ENCODE measurements around the gene P2RY6. TPM values are rescaled to one million over a fixed set of nuclear protein-coding genes. Genes with fewer than 3 reads are reported as not detected.

The P2RY6 gene
- total and polyA plus RNA-seq, 10 of the 15 experiments (the other 5 are each of a cell fraction or from before 2014, with no cell fraction given) = 0.05 to 0.90 (median 0.22) TPM; not detected in 4

GRCh38 chr11:73330569-73331093, 58.5 kb downstream of the P2RY6 start:
- no peak overlapping the region for H3K9ac ChIP-seq (ENCODE audit: control insufficient read depth, insufficient read depth, low read length)
- H3K27ac ChIP-seq (ENCODE audit: control insufficient read depth, insufficient read depth) = no peak overlapping the region
- 90% methylated on average over 3 of the region's 3 CpGs for WGBS (ENCODE audit: insufficient coverage, insufficient replicate concordance, low lambda C conversion rate, missing lambda C conversion rate)
- H3K36me3 ChIP-seq (ENCODE audit: control insufficient read depth in 2 of 2, insufficient read depth in 2 of 2, low read length in 1 of 2) = no peaks in the 10 kb centered on the region
- ChIA-PET RAD21 (ENCODE audit: unreplicated experiment) (interaction anchor here (10.5 kb wide), 1 partner anchor 23 kb away, joined by 115 read pairs; the partner anchor contains the start of gene ARHGEF17), POLR2A (interaction anchor here (0.5 kb wide), 1 partner anchor 175 kb away, joined by 3 read pairs; no protein-coding TSS in a partner anchor), SMC1A (ENCODE audit: uncharacterized antibody, unreplicated experiment) (interaction anchor here (0.8 to 11.8 kb wide), 2 partner anchors 17 to 24 kb away, joined by 3 to 106 read pairs; partner anchors contain the start of gene ARHGEF17), CTCF (interaction anchor here (1.2 to 7.6 kb wide), 5 partner anchors 10 to 145 kb away, joined by 3 to 126 read pairs (median 6); partner anchors contain the start of gene ARHGEF17)
- BruUV-seq (replicated peaks) = no TSS peak
- TF ChIP-seq NFXL1 (IDR thresholded peaks at IDR 0.05; ENCODE audit: borderline replicate concordance) = 0 out of 2 replicates have a peak, but pooled peaks have one; percentile 35
- TF ChIP-seq SMARCA5 (IDR thresholded peaks at IDR 0.05) = 0 out of 2 replicates have a peak, but pooled peaks have one; percentile 47
- TF ChIP-seq, protein P1, sequence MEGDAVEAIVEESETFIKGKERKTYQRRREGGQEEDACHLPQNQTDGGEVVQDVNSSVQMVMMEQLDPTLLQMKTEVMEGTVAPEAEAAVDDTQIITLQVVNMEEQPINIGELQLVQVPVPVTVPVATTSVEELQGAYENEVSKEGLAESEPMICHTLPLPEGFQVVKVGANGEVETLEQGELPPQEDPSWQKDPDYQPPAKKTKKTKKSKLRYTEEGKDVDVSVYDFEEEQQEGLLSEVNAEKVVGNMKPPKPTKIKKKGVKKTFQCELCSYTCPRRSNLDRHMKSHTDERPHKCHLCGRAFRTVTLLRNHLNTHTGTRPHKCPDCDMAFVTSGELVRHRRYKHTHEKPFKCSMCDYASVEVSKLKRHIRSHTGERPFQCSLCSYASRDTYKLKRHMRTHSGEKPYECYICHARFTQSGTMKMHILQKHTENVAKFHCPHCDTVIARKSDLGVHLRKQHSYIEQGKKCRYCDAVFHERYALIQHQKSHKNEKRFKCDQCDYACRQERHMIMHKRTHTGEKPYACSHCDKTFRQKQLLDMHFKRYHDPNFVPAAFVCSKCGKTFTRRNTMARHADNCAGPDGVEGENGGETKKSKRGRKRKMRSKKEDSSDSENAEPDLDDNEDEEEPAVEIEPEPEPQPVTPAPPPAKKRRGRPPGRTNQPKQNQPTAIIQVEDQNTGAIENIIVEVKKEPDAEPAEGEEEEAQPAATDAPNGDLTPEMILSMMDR (IDR thresholded peaks at IDR 0.05 in 2 of 3, conservative IDR thresholded peaks at IDR 0.05 in 1 of 3; ENCODE audit: control insufficient read depth in 2 of 3, extremely low read depth in 1 of 3, insufficient read depth in 1 of 3, low read depth in 3 of 3, low read length in 3 of 3) = peak; percentile 18 to 26 (median 23); a peak in 3 of 6 replicates
- TF ChIP-seq CBX5 (IDR thresholded peaks at IDR 0.05; ENCODE audit: low read depth) = no peak
- no peak for TF ChIP-seq BHLHE40 (IDR thresholded peaks at IDR 0.05; ENCODE audit: borderline replicate concordance in 1 of 2, low read depth in 2 of 2, low read length in 1 of 2)
- no peak for FAIRE-seq
- no peak overlapping the region for H2AFZ ChIP-seq (ENCODE audit: control insufficient read depth, low read depth, low read length)
- no peaks in the 10 kb centered on the region for H3K9me3 ChIP-seq (replicated peaks; ENCODE audit: control insufficient read depth, insufficient read depth, low read length)
- no peak for DNase-seq (ENCODE audit: low read depth, low spot score)
- ATAC-seq = 0 out of 3 replicates have a peak, but pooled peaks have one; percentile 8
- H3K27me3 ChIP-seq (replicated peaks in 1 of 2; ENCODE audit: control insufficient read depth in 2 of 2, insufficient read depth in 2 of 2, low read length in 1 of 2) = no peaks in the 10 kb centered on the region
- H4K20me1 ChIP-seq (ENCODE audit: control insufficient read depth, insufficient read depth) = no peaks in the 10 kb centered on the region
- in situ Hi-C loops (cut with MboI) = no loop called here
- H3K79me2 ChIP-seq (ENCODE audit: control insufficient read depth, insufficient read depth, low read length) = no peaks in the 10 kb centered on the region
- H3K4me3 ChIP-seq = no peak overlapping the region
- intact Hi-C loops (cut with micrococcal nuclease; ENCODE audit: unreplicated experiment) = no loop called here
- H3K4me1 ChIP-seq (ENCODE audit: control insufficient read depth, insufficient read depth, low read length) = peaks cover 44% of the 10 kb centered on the region
- no peak overlapping the region for H3K4me2 ChIP-seq (ENCODE audit: control insufficient read depth, insufficient read depth)
